NCI-H526 (cell line): ENCODE data around the gene GARIN5B.

Experiments
- DNase-seq, 2 experiments: peaks; one replicate each; lab custom pipeline; 2025; lab: John Stamatoyannopoulos, UW

The GARIN5B gene

DNA sequence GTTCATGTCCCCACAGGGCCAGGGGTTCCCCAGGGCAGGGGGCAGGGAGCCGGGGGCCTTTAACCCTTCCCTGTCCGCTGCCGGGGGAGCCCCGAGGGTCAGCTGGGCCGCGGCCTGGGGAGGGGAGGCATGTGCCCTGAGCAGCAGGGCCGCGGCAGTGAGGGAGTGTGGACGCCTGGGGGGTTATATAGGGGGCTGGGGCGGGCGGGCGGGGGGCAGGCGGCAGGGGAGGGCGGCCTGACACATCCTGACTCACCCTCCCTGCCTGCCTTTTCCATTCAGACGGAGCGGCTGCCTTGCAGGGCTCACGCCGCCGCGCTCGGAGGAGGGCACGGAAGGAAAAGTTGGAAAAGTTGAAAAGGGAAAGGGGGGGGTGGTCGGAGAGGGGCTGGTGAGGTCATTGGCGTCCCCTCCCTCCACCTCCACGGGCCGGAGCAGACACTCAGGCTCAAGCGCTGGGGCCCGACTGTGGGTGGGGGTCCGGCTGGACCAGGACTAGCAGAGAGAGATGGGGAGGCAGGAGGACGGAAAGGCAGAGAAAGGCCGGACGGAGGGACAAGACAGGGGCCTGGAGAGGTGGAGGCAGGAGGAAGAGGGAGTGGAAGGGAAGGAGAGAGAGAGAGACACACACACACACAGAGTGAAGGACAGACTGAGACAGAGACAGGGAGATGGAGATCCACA lies 7.4 kb upstream of the GARIN5B start, which contains the start of gene IL11:
Gene IL11, minus strand, starts transcription at position 159 of the 684 bp plus-strand sequence. Its CDS starts 153 bp downstream, at position 6.
- DNase-seq = no peak

DNA sequence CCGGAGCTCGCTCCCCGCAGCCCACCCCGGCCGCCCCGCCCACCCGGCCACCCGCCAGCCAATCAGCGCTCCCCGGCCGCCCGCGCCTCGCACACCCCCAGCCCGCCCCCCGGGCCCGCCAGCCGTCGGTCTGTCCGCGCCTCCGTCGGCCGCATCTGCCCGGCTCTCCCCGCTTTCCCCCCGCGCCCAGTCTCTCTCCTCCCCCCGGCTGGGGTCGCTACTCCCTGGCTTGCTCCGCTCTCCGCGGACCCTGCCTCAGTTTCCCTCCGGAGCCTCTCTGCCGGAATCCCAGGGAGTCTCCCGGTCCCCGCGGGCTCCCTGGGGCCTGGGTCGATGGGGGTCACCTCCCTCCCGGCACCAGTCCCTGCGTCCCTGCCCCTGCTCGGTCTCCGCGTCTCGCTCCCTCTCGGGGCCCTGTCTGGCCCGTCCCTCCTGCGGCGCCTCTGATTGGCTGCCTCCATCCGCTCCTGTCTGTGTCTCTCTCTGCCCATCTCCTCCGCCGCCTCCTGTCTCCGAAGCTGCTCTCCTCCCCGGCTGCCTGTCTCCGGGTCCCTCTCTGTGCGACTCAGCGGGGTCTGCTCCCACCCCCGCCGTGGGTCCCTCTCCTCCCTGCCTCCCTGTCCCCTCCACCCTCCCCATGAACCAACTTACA lies 6.7 kb upstream of the GARIN5B start:
- DNase-seq = peak; percentile 45 to 90

DNA sequence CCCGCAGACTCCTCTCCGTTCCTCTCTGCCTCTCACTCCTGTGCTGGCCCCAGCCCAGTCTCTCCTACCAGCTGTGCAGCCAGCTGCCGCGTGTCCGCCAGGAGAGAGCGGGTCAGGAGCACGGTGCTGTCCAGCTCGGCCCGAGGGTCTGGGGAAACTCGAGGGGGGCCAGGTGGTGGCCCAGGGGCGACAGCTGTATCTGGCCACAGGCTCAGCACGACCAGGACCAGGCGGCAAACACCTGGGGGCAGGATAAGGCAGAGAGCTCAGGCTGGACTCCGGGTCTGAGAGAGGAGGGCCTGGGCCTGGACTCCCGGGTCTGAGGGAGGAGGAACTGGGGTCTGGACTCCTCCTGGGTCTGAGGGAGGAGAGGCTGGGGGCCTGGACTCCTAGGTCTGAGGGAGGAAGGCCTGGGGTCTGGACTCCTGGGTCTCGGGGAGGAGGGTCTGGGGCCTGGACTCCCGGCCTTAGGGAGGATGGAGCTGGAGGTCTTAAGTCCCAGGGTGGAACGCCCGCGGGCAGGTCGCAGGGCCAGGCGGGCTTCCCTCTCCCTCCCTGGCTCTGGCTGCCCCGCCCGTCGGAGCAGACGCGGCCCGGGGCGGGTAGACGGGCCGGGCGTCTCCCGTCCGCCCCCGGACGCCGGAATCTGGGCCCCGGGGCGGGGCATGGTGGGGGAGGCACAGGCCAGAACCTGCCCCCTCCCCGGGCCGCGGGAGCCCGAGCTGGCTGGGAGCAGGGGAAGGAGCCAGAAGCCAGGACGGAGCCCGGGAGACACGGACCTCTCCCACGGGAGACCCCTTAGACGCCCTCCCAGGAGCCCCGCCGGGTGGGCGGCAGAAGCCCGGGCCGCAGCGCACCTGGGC lies 5.9 kb upstream of the GARIN5B start:
- no peak for DNase-seq

DNA sequence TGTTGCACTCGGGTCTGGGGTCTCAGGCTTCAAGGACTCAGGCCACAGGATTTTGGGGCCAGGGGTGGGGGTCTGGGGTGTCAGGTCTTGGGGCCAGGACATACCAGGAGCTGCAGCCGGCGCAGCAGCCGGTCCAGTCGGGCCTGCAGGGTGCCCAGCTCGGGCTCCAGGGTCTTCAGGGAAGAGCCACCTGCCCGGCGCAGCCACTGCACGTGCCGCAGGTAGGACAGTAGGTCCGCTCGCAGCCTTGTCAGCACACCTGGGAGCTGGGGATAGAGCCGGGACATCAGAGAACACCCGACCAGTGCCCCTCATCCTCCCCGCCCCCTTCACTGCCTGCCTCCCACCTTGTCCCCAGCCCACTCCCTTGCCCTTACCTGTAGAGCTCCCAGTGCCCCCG lies 5.0 kb upstream of the GARIN5B start:
- DNase-seq = no peak

DNA sequence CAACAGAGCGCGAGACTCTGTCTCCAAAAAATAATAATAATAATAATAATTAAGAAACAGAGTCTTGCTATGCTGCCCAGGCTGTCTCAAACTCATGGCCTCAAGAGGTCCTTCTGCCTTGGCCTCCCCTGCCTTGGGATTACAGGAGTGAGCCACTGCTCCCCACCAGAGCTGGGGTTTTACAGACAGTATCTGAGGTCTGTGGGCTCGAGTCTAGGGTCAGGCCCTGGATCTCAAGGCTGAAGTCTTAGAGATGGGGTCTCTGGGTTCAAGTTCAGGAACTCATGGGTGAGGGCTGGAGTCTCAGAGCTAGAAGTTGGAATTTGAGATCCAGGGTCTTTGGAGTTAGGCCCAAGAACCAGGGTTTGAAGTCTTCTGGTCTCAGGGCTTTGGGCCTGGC lies 3.7 kb upstream of the GARIN5B start:
- DNase-seq = no peak

DNA sequence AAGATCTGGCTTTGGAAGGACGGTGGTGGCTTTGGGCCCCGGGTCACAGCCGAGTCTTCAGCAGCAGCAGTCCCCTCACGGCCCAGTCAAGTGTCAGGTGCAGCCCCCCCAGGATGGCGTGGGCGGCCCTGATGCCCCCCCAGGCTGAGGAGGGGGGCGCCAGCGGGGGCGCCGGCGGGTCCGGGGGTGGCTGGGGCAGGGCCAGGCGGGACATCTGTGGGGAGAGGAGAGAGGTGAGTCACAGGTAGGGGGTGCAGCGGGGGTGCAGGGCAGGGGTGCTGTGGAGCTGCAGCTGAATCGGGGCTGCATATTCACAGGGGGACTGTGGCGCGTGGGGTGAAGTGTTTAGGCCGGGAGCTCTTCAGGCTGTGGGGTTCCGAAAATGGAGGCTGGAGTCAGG lies 2.9 kb upstream of the GARIN5B start:
- DNase-seq = no peak

DNA sequence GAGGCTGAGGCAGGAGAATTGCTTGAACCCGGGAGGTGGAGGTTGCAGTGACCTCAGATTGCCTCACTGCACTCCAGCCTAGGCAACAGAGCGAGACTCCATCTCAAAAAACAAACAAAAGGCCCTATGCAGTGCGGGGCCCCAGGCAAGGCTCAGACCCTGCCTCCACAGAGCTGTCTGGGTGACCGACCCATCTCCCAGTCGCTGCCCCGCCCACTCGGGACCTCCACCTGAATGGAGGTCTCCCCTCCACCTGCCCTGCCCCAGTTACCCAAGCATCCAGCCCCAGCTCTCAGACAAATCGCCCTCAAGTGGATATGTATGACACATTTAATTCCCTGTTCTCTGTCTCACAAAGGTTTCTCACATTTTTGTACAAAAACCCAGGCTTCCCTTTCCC lies 2.2 kb upstream of the GARIN5B start:
- no peak for DNase-seq

DNA sequence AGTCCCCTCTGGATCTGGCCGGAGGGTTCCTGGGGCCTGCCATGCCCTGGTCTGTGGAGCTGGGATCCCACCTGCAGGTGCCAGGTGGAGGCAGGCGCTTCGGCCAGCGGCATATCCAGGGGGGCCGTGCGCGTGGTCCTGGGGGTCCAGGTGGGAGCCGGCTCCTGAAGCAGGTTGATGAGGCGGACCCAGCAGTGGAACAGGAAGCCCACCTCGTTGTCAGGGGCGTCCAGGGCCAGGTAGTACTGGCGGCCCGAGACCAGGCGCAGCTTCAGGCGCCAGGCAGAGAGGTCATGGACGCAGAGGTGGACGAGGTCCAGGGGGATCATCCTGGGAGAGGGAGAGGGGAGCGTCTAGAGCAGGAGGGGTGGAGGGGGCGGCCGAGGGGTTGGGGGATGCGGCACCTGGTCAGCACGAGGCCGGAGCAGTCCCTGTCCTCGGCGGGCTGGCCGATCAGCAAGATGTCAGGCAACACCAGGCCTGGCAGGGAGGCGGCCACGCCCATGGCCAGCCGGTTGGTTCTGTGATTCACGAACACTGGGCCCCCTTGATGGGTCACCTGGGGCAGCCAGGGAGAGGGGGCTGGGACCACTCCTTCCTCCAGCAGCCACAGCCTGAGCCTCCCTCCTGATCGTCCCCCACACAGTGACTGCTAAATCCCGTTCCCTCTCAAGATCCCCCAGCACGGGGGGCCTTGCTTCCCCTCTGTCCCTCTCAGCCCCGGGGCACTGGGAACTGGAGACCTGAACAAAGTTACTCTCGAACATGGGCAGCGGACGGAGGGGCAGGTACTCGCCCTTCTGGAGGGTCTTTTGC lies 678 bp downstream of the GARIN5B start:
- no peak for DNase-seq

DNA sequence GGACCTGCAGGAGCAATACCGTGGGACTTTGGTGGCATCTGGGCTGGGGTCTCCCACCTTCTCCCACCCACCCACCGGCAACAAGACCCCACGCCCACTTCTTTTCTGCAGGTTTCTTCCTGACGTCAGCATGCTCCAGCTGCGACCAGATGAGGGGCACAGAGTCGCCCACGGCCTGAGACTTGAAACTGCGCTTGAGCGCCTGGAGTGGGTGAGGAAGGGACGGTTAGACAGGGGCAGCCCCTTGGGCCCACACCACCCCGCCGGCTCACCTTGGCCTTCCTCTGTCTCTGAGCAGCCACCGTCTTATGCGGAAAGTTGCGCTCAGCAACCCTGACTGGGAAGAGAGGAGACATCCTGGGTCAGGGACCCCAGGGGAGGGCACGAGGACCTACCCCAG lies 2.2 kb downstream of the GARIN5B start:
- no peak for DNase-seq

DNA sequence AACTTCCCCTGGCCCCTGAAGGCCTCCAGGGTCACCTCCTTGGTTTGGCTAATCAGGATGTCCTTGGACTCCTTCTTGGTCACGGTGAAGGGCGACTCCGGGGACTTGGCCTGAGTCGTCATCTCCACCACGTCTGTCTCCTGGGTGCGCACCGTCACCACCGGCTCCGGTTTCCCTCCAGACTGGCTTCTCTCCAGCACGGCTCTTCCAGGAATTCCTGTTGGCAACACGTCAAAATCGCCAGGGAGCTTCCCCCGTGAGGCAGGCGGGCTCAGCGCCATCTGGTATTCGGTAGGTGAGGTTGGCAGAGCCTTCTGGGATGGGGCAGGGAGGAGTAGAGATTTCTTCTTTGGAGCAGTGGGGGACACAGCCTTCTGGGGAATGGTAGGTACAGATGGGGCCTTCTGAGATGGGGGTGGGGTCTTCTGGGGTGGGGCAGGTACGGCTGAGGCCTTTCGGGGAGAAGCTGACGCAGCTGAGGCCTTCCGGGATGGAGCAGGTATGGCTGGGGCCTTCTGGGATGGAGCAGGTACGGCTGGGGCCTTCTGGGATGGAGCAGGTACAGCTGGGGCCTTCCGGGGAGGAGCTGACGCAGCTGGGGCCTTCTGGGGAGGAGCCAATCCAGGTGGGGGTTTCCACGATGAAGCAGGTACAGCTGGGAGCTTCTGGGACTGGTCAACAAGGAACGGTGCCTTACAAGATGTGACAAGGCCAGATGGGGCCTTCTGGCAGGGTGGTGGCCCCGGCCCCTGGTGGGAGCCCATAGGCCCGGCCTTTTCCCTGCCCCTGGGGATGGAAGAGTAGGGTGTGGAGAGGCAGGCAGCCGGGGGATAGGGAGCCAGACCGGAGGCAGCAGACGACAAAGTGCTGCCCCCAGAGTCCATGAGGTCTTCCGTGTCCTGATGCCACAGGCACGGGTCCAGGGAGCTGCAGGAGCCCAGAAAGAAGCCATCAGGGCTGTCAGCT lies 3.8 kb downstream of the GARIN5B start:
- no peak for DNase-seq

DNA sequence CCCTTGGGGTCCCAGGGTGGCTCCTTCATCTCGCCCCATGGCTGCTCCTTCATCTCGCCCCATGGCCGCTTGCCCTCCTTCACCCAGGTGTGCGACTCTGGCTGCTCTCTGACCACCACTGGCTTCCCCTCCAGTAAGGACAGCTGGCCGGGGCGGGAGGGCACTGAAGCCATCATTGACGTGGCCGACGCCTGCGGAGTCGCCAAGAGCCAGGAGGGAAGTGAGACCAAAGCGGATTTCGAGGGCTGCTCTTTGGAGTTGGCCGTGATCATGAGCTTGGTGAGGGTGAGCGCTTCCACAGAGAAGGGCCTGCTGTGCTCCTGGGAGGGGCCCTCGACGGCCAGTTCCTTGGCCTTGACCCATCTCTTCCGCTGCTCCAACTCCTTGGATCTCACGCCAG lies 4.6 kb downstream of the GARIN5B start:
- DNase-seq = no peak

DNA sequence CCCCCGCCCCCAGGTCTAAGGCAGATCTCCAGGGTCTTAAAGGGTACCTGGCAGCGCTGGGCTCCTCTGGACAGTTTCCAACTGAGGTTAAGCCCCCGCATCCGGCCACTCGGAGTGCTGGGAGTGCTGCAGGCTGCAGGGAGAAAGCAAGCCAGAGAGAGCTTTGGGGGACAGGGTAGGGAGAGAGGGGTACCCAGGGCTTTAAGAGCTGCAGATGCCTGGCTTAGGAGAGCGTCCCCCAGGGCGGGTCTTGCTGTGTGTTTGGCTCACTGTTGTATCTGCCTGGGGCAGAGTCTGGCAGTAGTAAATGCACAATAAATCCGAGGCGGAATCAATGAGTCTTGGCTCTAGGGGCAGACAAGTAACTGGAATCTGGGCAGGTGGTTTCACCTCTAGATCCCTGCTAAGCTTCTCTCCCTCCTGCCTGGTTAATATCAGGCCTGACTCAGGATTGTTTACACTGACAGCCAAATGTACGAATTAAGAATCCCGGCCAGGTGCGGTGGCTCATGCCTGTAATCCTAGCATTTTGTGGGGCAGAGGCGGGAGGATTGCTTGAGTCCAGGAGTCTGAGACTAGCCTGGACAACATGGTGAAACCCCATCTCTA lies 7.7 kb downstream of the GARIN5B start:
- no peak for DNase-seq

DNA sequence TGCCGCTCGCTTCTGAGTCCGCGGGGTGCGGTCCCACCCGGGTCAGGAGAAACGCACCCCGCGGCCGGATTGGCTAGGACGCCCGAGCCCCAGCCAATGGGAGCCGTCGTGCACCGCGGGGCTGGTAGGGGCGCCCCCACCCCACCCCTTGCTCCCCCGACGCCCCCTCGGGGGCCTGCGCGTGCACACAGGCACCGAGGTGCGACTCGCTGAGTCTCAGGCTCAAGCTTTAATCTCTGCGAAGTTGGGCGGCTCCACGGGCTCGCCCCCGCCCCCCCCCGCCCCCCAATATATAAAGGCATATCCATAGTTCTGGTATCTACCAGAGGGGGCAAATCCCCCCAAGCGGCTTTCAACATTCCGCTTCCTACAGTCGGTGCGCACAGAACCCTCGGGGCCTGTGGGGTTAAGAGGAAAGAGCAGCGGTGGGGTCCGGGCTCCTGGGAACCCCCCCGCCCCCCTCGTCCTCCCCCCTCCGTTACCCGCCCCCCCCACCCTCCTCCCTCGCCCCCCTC lies 8.3 kb downstream of the GARIN5B start, which contains the start of gene COX6B2:
Gene COX6B2, minus strand, starts transcription at position 22 of the 515 bp plus-strand sequence. CDS start 198 bp downstream, outside the sequence.
- DNase-seq = no peak

DNA sequence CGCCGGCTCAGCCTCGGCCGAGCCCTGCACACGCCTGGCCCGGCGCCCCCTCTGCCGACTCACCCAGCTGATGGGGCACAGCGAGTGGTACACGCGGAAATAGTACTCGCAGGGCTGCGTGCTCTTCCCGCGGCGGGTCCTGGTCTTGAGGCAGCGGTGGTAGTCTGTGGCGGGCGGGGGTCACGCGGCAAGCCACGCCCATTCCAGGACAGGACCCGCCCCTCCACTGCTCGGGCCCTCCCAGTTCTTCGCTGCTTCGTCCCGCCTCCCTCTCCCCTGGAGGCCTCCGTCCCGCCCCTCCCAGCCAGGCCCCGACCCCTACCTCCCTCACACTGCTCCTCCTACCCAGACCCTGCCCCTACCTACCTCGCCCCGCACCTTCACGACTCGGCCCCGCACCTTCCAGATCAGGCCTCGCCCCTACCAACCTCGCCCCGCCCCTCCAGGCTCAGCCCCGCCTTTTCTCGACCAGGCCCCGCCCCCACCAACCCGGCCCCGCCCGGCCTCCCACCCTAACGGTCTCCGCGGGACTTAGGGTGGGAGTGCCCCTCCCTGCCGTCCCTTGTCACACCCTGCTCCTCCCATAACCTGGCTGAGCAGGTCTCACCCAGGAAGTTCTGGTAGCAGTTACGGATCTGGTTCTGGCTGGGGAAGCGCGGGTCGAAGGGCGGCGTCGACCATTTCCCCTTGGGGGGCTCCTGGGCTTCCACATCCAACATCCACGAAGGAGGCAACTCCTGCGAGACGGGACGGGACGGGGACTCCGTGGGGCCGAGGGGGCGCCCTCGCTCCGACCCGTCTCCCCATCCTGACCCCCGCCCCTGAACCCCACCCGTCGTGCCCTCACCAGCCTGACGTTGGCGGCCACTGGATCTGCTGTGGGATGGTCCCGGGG lies 9.0 kb downstream of the GARIN5B start:
- DNase-seq = peak in 1 of 2 experiments; percentile 77

DNA sequence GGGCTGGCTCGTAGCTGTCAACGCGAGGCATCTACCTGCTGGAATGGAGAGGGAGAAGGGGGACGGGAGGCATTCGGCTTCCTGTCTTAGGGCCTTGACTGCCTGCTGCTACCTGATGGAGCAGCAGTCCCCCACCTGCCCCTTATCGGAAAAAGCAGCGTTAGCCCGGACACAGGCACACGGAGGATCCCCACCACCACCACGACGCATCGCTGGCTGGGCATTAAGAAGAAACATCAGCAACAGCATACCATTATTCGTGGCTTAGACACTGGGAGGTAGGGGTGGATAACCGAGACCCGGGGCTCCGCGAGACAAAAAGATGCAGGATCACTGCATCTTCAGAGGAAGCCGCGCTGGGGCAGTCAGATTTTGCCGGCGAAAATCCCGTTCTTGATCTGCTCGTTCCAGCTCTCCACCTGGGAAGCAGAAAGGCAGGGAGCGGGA lies 9.7 kb downstream of the GARIN5B start:
- no peak for DNase-seq

DNA sequence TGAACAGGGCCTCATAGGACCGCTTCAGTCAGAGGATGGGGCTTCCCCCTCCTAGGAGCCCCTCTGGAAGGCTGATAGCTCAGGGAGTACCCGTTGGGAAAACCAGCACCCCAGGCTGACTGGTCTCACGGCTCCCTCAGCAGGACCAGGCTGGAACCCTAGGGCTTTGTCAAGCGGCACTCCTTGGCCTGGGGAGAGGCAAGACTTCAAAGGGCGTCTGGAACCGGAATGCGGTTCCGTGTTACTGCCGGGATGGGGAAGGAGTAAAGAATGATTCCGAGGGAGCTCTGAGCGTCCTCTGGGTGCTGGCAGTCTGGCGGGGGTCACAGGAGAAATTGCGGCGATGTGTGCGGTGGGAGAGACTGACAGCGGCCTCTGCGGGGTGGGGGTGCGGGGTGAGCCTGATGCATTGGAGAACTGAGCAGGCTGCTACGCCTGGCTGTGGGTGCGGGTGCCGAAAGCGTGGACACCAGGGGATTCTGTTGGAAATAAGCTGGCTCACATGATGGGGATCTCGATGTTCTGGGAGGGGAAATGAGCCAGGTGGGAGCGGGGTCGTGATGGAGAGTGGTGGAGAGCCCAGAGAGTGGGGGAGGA lies 10.4 kb downstream of the GARIN5B start:
- no peak for DNase-seq

DNA sequence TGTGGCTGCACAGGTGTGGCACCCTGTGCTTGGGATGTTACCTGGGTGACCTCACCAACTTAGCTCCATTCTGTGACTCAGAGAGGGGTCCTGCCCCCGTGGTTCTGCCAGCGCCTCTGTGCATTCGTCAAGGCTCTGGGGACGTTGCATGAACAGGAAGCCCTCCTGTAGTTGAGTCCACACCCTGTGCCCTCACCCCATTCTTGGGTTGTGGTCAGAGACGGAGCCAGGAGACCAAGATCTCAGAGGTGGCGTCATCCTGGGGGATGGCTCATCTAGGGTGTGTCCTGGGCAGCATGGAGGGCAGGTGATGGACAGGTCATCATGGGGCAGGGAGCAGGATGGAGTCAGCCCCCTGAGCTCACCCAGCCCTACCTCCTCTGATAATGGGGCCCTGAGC lies 11.0 kb downstream of the GARIN5B start:
- no peak for DNase-seq

DNA sequence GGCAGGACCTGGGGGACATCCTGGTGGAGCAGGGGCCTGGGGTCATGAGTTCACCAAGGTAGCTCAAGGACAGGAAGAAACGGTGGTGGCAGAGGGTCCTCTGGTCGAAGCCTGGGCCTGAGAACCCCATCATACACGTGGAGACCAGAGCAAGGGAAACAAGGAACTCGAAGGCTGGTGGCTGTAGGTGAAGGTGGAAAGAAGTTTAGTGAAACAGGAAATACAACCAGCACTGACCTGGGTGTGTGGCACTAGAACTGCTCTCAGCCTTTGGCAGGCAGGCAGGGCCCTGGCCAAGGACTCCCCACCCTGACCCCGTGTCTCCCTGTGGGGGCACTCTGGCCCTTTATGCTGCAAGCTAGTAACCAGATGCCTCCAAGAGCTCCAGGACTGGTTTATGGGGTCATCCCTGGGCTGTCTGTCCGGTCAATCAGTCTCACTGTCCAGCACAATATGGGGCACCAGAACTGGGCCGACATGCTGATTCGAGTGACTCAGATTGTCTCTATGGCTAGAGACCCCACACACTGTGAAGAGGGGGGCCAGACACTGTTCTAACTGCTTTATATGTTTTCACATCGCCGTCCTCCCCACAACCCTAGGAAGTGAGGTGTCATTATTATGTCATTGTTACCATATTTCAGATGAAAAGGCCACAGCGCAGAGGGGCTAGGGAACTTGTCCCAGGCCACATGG lies 12.3 kb downstream of the GARIN5B start:
- no peak for DNase-seq
